HS-27A (cell line): Measurements from ENCODE around the gene CEP126.

ENCODE experiments used
- DNase-seq: peaks from one replicate; pipeline ENCODE4 v3.0.0-alpha.2; 2012; ENCODE audit warnings: low read depth, missing footprints

Gene CEP126, protein sequence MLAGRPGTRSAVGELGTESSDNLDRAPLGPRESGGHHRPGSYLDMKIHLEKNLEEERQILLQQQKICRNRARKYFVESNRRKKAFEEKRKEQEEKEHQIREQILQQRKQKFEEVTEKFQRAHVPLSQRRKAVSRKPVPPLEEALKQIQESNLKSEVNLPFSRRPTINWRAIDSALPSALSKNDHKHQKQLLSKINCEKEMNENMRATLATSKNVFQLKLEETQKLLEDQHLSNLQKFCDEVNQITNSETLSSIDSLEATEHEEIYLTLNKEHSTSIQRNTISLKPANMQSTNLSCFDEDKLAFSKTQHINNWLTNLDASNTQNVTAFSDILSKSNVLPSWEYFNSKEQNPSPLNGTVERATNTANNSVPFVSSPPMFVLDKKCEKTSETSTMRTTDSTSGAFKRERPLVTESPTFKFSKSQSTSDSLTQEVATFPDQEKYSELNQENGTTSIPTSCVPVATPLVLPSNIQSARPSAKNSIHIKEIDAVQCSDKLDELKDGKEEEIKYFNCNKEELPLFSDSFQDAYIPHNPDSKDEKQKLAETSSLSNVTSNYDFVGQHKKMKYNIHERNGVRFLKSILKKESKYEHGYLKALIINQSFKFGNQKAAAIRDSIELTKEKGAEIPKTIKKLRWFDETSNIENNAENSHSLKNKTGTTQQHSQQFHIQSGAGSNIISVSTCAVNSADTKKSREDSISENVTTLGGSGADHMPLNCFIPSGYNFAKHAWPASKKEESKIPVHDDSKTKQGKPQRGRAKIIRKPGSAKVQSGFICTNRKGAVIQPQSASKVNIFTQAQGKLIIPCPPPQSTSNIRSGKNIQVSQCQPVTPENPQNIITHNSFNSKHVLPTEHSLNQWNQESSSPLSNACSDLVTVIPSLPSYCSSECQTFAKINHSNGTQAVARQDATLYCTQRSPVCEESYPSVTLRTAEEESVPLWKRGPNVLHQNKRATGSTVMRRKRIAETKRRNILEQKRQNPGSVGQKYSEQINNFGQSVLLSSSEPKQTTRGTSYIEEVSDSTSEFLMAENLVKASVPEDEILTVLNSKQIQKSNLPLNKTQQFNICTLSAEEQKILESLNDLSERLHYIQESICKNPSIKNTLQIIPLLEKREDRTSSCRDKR

DNA sequence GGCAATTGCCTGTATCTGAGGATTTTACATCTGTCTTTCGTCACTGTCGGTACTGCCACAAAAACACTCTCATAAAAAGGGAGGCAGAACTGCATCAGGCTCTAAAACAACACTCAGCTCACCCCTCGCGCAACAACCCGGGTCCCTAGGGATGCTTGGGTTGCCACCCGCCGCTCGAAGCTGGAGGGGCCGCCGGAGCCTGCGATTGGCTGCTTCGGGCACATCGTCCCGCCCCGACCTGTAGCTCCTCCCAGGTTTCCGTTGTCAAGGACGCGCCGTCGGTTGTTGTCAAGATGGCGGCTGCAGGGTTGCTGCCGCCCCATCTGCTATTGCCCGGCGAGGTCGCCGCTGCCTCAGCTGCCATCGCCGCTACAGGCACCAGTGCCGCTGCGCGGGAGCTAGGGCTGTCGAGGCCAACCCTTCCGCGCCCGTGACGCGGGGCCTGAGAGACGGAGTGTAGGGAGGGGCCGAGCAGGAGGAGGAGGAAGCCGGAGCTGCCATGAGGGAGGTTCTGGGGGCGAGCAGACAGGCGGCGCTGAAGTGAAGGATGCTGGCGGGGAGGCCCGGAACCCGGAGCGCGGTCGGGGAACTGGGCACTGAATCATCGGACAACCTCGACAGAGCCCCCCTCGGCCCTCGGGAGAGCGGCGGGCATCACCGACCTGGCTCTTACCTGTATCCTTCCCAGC, at the start of gene CEP126:
CEP126 (plus strand) TSS at position 273 of the 689 bp plus-strand sequence; CDS start at position 548, 275 bp downstream.
- DNase-seq: peak; percentile 74

DNA sequence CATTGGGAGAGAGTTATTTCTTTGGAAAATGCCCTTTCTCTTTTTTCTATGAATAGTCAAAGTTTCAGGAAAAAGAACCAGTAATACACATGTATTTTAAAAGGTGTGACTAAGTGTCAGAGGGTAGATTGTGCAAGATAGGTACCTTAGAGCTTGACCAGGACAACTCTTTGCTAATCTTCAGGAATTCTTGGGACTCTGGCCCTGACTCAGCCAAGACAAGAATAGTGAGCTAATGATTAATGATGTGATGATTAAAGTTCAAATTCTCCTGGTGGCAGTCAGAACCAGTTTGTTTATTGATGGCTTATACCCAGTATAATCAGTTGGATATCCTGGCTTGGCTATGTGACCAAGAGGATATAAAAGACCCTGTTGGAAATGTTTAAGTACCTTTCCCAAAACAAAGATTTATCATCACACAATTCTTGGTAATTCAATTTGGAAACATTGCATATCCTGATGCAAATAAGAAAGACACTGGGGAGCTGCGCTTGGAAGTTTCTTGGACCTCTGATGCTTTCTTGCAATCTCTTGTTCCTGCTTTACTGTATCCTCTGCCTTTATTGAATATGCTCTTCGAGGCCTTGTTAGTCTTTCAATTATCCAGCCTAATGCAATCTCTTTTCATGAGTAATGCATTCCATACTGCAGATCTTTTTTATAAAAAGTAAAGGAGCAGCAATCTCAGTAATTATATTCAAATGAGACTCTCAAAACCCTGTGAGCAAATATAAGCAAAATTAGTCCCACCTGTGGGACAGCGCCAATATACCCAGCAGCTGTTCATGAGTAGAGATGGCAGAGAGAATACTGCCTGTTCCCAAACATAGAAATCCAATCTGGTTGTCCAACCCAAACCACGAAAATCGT, 48.0 kb upstream of the CEP126 start:
- no peak for DNase-seq

DNA sequence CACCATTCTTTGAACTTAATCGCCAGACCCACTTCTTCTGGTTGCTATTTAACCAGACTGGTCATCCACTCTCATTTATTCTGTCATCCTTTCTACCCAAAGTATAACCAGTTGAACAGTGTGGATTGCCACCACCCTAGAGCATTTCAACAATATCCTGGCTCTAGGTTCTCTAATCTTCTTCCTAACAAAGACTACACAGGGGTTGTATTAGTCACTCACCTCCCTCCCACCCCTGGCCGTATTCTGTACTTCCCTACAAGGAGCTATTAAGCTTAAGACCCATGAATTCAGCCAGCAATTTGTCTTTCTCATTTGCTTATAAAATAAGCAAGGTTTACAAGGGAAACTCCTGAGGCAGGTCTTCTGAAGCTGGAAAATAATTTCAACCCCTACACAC, 46.9 kb upstream of the CEP126 start:
- DNase-seq: no peak

DNA sequence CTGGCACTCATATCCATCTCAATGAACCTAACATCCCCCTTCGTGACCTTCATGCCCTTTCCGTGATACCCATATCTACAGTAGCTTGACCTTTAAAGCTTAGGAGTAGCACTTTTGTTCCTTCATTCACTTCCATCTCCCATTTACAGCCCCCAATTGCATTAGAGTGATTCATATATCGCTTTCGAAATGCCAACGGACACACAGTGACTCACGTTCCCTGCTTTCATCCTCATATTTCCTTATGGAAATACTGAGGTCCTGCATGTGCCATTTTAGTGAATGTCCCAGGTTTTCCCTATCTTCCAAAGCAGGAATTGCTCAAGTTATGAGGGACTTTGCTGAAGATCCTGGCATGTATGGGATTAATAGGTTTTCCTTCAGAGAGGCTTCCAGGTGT, 44.3 kb upstream of the CEP126 start:
- DNase-seq: no peak

DNA sequence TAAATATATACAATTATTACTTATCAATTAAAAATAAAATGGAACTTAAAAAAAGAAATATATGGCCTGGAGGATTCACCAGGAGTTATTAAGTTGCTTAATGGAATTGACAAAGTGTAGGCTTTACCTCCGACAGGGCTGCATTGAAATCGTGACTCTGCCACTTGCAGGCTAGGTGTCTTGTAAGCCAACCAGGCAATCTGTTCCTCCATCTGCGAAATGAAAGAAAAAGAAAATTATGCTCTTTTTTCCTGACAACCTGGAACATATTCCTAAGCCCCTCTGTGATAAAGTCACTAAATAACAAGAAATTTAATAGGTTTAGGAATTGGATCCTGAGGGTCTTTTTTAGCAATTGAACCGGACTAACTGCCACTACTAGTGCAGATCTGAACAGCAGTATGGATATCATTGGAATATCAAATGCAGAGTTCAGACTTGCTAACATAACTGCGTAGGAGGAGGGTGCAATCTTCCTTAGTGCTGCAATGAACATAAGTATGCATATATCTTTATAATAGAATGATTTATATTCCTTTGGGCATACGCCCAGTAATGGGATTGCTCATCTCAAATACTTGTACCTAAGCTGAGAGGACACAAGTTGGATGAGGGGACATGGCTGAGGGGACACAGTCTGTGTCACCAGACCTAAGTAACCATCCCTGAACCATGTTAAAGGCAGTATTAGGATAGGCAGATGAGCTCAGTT, 42.5 kb upstream of the CEP126 start:
- no peak for DNase-seq

DNA sequence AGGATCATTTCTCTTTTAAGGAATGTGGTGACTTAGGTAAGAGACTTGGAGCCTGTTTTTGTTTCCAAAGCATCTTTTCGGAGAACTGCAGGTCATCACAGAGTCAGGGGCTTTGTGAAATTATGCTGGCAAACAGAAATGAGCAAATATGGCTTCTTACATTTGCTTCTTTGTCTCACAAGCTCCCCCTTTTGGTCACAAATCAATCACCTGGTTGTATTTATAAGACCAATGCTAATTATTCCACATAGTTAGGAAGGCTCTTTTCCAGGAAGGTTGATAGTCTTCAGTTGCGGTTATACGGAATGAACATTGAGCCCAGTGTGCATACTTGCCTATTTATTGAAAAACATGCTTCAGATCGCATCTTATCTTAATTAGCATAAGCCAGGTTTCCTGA, 34.6 kb upstream of the CEP126 start:
- no peak for DNase-seq

DNA sequence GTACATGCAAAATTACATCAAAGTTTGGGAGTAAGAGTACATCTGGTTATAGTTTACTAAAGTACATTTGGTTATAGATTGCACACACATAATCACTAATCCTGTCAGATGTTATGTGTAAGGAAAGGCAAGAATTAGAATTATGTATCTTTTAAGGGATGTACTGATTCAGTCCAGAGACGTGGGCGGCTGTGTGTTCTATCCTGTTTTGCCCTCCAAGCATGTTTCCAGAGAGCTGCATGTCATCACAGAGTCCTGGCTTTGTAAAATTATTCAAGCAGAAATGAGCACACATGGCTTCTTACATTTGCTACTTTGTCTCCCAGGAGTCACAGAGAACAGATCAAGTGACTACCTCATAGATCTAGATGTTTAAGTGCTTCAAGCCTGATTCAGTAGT, 33.2 kb upstream of the CEP126 start:
- no peak for DNase-seq

DNA sequence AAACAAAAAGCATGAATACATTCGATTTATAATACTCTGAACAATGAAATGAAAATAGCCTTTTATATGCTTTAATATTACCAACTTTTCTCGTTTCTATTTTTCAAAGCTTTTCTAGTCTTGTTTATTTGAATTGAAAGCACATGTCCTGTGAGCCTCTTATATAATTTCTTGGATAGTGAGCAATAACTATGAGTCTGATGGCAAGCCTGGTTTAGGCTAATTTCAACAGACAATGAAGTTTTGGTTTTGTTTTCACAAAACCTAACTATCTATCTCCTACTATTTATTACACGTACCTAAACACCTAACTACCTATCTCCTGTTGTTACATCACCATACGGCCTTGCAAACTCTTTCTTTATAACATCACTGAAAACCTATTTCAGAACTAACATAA, 29.2 kb upstream of the CEP126 start:
- DNase-seq: no peak

DNA sequence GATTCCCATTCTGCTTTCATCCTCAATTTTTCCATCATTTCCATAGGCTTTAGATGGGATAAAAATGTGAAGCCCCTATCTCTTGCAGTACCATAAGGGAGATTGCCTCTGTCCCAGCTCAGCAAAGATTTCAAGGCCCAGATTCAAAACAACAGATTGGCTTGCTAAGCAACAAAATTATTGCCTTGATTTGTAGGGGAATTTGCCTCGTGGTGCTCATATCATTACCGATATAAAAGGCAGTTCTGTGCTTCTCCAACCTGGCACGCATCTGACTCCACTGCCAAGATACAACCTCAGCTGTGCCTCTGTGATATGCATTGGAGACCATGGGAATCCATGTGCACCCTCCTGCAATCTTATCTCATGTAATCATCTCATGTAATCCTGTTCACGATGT, 25.0 kb upstream of the CEP126 start:
- DNase-seq: no peak

DNA sequence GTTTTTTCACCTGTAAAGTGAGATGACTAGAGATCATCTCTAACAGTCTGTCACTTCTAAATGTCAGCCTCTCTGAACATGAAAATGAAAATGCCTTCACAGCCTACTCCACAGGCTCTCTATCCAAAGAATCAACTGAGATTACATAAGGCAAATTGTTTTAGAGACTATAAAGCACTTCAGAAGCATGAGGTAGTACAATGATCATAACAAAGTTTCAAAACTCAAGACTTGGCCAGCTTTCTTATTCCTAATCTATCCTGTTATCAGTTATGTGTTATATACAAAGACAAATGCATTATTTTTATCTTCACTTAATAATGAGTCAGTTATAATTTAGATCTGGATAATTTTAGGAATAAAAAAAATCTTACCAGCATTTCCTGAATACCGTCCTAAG, 20.3 kb upstream of the CEP126 start:
- no peak for DNase-seq

DNA sequence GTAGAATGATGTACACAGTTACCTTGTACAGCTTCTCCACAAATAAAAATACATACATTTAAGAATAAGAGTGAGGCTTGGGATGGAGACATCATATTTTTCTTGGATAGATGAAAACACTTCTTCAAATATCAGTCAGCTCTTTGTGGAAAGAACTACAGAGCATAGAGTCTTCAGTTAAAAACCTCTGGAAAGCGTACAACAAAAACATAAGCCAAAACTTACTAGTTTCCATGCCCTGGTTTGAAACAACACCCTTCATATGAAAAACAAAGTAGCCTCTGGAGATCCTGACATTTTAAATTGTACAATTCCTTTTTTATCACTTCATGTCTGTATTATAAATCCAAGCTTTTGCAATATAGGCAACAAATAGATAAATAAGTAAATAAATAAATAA, 7.0 kb upstream of the CEP126 start:
- DNase-seq: no peak

DNA sequence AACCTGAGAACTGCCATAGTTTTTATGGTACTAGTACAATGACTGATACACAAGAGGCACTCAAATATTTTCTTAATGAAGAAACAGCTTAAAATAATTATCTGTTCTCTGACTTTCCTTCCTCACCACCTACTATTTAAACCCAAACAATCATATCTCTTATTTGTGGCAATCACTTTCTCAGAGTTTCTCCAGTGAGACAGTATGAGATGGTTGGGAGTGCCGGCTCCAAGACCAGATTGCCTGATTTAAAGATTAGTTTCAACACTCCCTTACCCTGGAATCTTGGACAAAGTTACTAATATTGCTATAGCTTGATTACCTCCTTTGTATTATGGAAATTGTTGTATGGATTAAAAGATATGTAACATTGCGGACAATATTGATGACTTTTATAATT, 5.7 kb upstream of the CEP126 start:
- DNase-seq: no peak

DNA sequence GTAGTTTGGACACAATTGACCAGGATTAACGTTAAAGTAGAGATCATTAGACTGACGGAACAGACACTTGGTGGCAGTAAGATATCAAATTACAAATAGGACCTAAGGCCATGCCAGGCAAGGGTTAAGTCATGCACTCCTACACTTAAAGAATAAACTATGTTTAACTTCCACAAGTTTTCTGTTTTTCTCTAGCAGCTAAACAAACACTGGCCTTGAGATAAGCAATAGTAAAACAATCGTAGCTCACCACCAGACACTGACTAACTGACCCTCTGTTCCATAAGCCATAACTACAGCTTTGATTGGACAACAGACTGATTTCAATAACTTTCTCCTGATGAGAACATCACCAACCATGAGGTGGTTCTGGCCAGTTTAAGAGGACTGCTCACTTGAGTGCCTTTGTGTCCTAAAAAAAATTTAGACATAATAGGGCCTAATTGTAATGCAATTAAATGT, 2.0 kb upstream of the CEP126 start:
- DNase-seq: no peak

DNA sequence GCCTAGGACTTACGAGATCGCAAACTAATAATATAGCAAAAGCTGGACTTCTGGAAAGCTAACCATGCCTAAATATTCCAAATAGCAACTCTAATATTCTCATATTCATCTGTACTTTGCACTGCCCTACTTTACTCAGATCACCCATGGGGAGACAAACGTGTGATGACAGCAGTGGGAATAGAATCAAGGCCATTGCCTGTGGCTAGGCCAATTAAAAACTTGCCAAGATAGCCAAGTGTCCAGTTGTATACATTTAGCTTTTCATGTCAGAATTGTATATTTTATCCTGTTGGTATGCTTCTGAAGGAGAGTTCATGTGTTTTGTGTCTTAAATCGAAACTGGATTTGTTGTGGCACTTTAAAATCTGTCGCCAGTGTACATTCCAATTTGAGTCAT, 1.2 kb upstream of the CEP126 start:
- no peak for DNase-seq

DNA sequence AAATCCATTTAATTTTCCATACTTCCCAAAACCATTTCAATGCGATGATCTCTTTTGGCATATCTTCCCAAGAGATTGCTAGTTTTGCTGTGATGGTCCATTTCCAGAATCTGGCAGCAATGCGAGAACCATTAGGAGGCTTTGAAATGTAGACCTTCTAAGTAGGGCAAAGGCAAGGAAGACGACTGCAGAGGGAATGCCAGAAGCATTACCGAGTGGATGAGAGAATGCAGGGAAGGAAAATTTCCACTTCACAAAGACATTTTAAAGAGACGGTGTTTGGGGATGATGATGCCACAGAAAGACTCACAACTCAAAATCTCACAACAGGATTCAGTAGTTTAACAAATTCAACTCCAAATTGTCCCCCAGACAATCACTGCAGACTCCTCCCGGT, 471 bp upstream of the CEP126 start:
- peak; percentile 0 for DNase-seq

DNA sequence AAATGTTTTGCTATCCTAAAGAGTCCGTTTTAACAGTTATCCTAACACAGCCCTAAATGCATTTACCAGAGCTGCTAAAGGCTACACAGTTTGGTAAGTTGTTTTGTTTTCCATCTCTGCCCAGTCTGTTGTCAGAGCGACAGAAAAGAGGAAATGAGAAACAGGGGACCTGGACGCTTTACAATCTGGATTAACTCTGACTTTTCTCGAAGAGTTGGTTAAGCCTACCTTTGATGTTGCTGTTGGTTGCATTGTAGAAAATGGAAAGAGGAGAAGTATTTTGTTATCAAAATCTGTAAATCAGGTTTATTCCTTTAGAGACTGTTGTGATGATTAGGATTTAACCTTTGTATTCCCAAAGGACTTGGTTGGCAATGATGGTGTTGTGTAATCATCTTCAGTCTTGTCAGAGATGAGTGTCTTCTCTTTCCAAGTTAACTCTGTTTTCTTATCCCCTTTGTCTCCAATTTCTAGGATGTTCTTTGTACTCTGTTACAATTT, 1.0 kb downstream of the CEP126 start:
- peak; percentile 0 for DNase-seq

DNA sequence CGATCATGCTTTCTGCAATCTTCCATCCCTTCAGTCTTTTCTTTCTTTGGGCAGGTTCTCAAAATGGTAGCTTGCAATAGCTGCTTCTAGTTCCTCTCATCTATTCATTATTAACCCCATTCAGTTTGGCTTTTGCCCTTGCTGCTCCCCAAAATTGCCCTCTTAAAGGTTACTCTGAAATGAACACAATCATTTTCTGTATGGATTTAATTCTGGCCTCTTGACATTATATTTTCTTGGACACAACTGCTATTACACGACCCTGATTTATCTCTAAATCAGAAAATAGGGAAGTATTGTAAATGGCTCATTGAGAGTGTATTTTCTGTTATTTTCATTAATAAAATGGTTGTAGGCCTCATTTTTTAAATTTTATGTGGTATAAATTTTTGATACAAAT, 1.6 kb downstream of the CEP126 start, which contains the start of gene ANGPTL5:
ANGPTL5 (minus strand) TSS at position 101 of the 400 bp plus-strand sequence. CDS start 8,613 bp downstream, outside the sequence.
- no peak for DNase-seq

DNA sequence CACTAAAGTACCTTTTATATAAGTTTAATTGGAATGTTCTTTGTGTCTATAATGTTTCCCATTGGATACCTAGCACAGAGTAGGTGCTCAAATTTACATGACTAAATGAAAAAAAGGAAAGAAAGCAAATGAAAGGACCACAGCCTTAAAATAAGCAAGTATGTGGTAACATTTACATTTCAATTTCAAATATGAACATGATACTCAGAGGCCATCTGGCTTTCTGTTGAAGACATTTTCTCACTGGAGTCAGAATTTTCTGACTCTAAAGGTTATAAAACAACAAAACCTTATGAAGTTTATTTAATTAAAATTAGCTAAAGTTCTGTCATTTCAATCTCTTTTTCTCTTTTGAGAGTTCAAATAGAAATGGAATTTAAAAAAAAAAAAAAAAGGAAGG, 2.4 kb downstream of the CEP126 start:
- DNase-seq: no peak

DNA sequence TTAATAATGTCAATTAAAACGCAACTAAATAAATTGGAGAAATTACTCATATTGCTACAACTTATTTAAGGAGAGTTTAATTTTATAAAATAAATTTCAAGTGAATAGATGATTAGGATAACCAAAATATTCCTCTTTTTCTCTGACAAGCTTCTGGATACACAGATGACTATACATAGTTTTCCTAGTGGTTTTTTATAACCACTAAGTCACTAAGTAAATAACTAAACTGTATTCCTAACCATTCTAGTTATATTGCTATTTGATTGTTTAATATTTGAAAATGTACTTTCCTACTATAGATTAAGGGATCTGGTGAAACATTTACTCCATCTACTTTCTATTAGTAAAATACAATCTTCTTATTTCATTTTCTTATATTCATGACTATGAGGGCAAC, 6.2 kb downstream of the CEP126 start:
- no peak for DNase-seq

DNA sequence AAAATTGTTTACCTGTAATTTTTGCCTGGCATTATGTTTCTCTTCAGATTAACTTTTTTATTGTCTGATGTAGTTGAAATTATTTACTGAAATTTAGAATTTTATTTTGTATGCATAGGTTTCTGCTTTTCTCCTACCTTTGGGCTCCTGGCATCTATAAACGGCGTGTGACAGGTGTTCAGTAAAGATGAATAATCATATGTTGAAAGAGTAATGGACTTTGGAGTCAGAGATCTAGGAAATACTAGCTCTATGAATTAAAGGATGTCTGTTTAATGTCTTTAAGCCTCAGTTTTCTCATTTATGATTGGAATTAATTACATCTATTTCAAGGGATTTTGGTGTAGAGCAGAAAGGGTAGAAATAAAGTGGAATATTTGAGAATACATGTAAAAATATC, 8.7 kb downstream of the CEP126 start:
- no peak for DNase-seq
